ENCODE data around the gene ATP10B. TPM values are rescaled to one million over a fixed set of nuclear protein-coding genes. Genes with fewer than 3 reads are reported as not detected.

The ATP10B gene
- polyA plus RNA-seq, 1 of the 3 experiments (the other 2 are of a cell fraction) = not detected

DNA sequence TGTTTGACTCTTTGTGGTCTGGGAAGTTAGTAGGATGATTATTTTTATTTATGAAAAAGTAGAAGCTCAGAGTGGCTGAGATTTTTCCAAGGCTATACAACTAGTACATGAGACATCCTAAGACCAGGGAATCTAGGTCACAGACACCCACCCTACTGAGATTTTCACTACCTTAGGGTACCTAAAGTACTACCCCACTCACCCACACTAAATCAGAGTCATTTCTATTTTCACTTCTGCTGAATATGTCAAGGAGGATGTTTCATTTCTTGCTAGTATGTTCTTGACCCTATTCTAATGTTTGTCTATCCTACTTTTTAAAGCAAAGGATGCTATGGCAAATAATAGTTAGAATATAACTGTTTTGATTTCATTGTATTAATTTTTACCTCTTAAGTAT is 206.0 kb downstream of the ATP10B start (continued):
- no peak for TF ChIP-seq RCOR1 (IDR thresholded peaks at IDR 0.05; ENCODE audit: low read length)

GRCh38 chr5:160643616-160644240 is 208.3 kb downstream of the ATP10B start:
- Histone ChIP-seq H3F3A (replicated peaks; ENCODE audit: insufficient read depth) (no peaks in the 10 kb centered on the region), H3K27ac (ENCODE audit: low read depth in 2 of 2, low read length in 1 of 2) (no peak overlapping the region), H3K4me2 (no peak overlapping the region), H3K4me3 (ENCODE audit: low read depth in 2 of 2, low read length in 1 of 2) (no peak overlapping the region), H3K9me3 (no peaks in the 10 kb centered on the region), H2AFZ (ENCODE audit: low read depth) (no peak overlapping the region), H3K9me2 (no peaks in the 10 kb centered on the region), H3K4me1 (ENCODE audit: control insufficient read depth in 1 of 2, insufficient read depth in 2 of 2, low read depth in 1 of 2, low read length in 1 of 2) (no peaks in the 10 kb centered on the region), H3K79me2 (ENCODE audit: insufficient read depth) (no peaks in the 10 kb centered on the region), H3K36me3 (replicated peaks in 1 of 2; ENCODE audit: control insufficient read depth in 1 of 2, insufficient read depth in 2 of 2, low read length in 1 of 2) (no peaks in the 10 kb centered on the region), H4K20me1 (ENCODE audit: insufficient read depth) (no peaks in the 10 kb centered on the region), H3K9ac (no peak overlapping the region), H3K27me3 (ENCODE audit: insufficient read depth) (no peaks in the 10 kb centered on the region)
- ChIA-PET CTCF (no interaction called here), POLR2A (no interaction called here)
- no peak for DNase-seq
- WGBS (ENCODE audit: low lambda C conversion rate) = 3% methylated on average over 4 of the region's 4 CpGs
- no peak for TF ChIP-seq MAX (IDR thresholded peaks at IDR 0.05; ENCODE audit: low read depth)

DNA sequence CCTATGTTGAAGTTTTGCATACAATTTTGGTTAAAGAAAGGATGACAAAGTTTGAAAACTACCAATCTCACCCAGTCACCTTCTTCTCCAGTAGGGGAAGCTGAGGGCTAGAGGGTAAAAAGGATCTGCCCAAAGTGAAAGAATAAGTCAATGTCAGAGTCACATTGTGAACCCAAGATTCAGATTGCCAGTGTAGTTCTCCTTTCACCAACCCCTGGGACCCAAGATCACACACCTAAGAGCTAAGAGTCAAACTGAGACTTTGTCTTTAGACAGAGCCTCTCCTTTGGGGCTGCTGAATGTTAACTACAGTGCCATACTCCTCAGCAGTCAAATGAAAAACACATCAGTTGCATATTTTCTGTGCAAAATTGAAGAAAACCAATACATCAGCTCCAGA is 210.6 kb downstream of the ATP10B start:
- Histone ChIP-seq H3K36me3 (replicated peaks in 1 of 2; ENCODE audit: control insufficient read depth in 1 of 2, insufficient read depth in 2 of 2, low read length in 1 of 2) (no peaks in the 10 kb centered on the region), H3K27me3 (ENCODE audit: insufficient read depth) (no peaks in the 10 kb centered on the region), H3K9me2 (no peaks in the 10 kb centered on the region), H3K9me3 (no peaks in the 10 kb centered on the region), H3K4me2 (no peak overlapping the region), H3K4me3 (ENCODE audit: low read depth in 2 of 2, low read length in 1 of 2) (no peak overlapping the region), H3F3A (replicated peaks; ENCODE audit: insufficient read depth) (no peaks in the 10 kb centered on the region), H3K4me1 (ENCODE audit: control insufficient read depth in 1 of 2, insufficient read depth in 2 of 2, low read depth in 1 of 2, low read length in 1 of 2) (no peaks in the 10 kb centered on the region), H3K79me2 (ENCODE audit: insufficient read depth) (no peaks in the 10 kb centered on the region), H3K27ac (ENCODE audit: low read depth in 2 of 2, low read length in 1 of 2) (no peak overlapping the region), H3K9ac (no peak overlapping the region), H4K20me1 (ENCODE audit: insufficient read depth) (no peaks in the 10 kb centered on the region), H2AFZ (ENCODE audit: low read depth) (no peak overlapping the region)
- ChIA-PET POLR2A (no interaction called here), CTCF (no interaction called here)
- DNase-seq = no peak
- no peak for TF ChIP-seq TCF12 (IDR thresholded peaks at IDR 0.05)
- TF ChIP-seq FOXM1 (IDR thresholded peaks at IDR 0.05; ENCODE audit: low read depth) = no peak
- no peak for TF ChIP-seq MAX (IDR thresholded peaks at IDR 0.05; ENCODE audit: low read depth)
- TF ChIP-seq FOSL2 (IDR thresholded peaks at IDR 0.05; ENCODE audit: borderline replicate concordance, low read depth) = no peak
- TF ChIP-seq NRF1 (IDR thresholded peaks at IDR 0.05; ENCODE audit: low read depth, low read length) = no peak
- TF ChIP-seq, protein P1, sequence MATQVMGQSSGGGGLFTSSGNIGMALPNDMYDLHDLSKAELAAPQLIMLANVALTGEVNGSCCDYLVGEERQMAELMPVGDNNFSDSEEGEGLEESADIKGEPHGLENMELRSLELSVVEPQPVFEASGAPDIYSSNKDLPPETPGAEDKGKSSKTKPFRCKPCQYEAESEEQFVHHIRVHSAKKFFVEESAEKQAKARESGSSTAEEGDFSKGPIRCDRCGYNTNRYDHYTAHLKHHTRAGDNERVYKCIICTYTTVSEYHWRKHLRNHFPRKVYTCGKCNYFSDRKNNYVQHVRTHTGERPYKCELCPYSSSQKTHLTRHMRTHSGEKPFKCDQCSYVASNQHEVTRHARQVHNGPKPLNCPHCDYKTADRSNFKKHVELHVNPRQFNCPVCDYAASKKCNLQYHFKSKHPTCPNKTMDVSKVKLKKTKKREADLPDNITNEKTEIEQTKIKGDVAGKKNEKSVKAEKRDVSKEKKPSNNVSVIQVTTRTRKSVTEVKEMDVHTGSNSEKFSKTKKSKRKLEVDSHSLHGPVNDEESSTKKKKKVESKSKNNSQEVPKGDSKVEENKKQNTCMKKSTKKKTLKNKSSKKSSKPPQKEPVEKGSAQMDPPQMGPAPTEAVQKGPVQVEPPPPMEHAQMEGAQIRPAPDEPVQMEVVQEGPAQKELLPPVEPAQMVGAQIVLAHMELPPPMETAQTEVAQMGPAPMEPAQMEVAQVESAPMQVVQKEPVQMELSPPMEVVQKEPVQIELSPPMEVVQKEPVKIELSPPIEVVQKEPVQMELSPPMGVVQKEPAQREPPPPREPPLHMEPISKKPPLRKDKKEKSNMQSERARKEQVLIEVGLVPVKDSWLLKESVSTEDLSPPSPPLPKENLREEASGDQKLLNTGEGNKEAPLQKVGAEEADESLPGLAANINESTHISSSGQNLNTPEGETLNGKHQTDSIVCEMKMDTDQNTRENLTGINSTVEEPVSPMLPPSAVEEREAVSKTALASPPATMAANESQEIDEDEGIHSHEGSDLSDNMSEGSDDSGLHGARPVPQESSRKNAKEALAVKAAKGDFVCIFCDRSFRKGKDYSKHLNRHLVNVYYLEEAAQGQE (IDR thresholded peaks at IDR 0.05; ENCODE audit: low read depth, low read length) = no peak
- TF ChIP-seq ZBTB33 (IDR thresholded peaks at IDR 0.05; ENCODE audit: borderline replicate concordance, low read depth) = no peak
- no peak for TF ChIP-seq GATA2 (CRISPR knock-in tag; IDR thresholded peaks at IDR 0.05)
- no peak for TF ChIP-seq EP300 (IDR thresholded peaks at IDR 0.05; ENCODE audit: borderline replicate concordance in 1 of 2, low read depth in 1 of 2, low read length in 1 of 2)
- TF ChIP-seq EZH2phosphoT487 (IDR thresholded peaks at IDR 0.05; ENCODE audit: borderline replicate concordance, low read depth) = no peak
- TF ChIP-seq MXI1 (IDR thresholded peaks at IDR 0.05; ENCODE audit: low read depth, low read length) = no peak
- no peak for TF ChIP-seq CTCF (IDR thresholded peaks at IDR 0.05)
- no peak for TF ChIP-seq SIN3A (IDR thresholded peaks at IDR 0.05; ENCODE audit: borderline replicate concordance, low read depth, low read length)
- no peak for TF ChIP-seq PBX3 (IDR thresholded peaks at IDR 0.05)
- no peak for TF ChIP-seq YY1 (IDR thresholded peaks at IDR 0.05; ENCODE audit: low read depth)

All from SK-N-SH (cell line).